ENCODE data around the gene TALDO1. TPM values are rescaled to one million over a fixed set of nuclear protein-coding genes. Genes with fewer than 3 reads are reported as not detected.

Gene TALDO1
- total and polyA plus RNA-seq, 10 donors: 108 to 292 (median 208) TPM

- Histone ChIP-seq H3K36me3 (no peaks in the 10 kb centered on the region), H3K9me3 (no peaks in the 10 kb centered on the region), H3K4me1 (peaks cover 38 to 88% (median 63%) of the 10 kb centered on the region in 6 donors), H3K27me3 (replicated peaks in 1 of 7) (peaks cover 0 to 87% (median 37%) of the 10 kb centered on the region in 7 donors), H3K27ac (no peak overlapping the region), H3K4me3 (peak overlapping the region in 1 of 8 donors; percentile 69)
- intact Hi-C loops (cut with DNase I; ENCODE audit: low total_unique reads): loop anchor here (5.0 to 10.0 kb wide), 2 partner anchors 63 to 170 kb away; no protein-coding TSS in a partner anchor
- TF ChIP-seq POLR2A (IDR thresholded peaks at IDR 0.05): no peak
- TF ChIP-seq POLR2AphosphoS5 (IDR thresholded peaks at IDR 0.05): no peak
- TF ChIP-seq, protein P1, sequence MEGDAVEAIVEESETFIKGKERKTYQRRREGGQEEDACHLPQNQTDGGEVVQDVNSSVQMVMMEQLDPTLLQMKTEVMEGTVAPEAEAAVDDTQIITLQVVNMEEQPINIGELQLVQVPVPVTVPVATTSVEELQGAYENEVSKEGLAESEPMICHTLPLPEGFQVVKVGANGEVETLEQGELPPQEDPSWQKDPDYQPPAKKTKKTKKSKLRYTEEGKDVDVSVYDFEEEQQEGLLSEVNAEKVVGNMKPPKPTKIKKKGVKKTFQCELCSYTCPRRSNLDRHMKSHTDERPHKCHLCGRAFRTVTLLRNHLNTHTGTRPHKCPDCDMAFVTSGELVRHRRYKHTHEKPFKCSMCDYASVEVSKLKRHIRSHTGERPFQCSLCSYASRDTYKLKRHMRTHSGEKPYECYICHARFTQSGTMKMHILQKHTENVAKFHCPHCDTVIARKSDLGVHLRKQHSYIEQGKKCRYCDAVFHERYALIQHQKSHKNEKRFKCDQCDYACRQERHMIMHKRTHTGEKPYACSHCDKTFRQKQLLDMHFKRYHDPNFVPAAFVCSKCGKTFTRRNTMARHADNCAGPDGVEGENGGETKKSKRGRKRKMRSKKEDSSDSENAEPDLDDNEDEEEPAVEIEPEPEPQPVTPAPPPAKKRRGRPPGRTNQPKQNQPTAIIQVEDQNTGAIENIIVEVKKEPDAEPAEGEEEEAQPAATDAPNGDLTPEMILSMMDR (IDR thresholded peaks at IDR 0.05 in 8 of 11, conservative IDR thresholded peaks at IDR 0.05 in 3 of 11): no peak
- DNase-seq: no peak
- 73 to 92% (median 83%) methylated on average over 12 to 18 of the region's 18 CpGs for whole genome bisulfite sequencing, 5 donors
These were observed 22.4 kb upstream of the TALDO1 start for GRCh38 chr11:724778-725386.

DNA sequence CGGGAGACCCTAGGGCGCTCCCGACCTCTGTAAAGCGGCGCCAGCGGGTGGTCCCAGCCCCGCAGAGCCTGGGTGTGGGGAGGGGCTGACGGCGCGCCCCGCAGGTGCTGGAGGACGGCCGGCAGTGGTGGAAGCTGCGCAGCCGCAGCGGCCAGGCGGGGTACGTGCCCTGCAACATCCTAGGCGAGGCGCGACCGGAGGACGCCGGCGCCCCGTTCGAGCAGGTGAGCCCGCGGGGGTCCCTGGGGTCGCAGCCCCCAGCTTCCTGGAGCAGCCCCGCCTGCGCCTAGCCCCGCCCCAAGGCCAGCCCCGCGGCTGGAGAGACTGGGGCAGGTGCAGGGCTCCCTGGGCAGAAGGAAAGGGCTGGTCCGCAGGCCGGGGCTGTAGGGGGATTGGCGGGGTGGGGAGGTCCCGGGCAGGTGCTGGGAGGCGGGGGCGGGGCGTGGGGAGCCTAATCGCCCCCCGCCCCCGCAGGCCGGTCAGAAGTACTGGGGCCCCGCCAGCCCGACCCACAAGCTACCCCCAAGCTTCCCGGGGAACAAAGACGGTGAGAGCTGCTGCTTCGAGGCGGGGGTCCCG lies 21.6 kb upstream of the TALDO1 start:
- Histone ChIP-seq H3K9me3 (no peaks in the 10 kb centered on the region), H3K36me3 (no peaks in the 10 kb centered on the region), H3K4me3 (peak overlapping the region; percentile 21 to 69 (median 37)), H3K27me3 (replicated peaks in 1 of 7) (peaks cover 0 to 79% (median 30%) of the 10 kb centered on the region in 7 donors), H3K4me1 (peaks cover 38 to 85% (median 57%) of the 10 kb centered on the region in 6 donors), H3K27ac (peak overlapping the region in 6 of 8 donors; percentile 20 to 73 (median 54))
- intact Hi-C loops (cut with DNase I; ENCODE audit: low total_unique reads): loop anchor here (10.0 kb wide), 1 partner anchor 171 kb away; no protein-coding TSS in a partner anchor
- peak; percentile 81 for DNase-seq
- TF ChIP-seq POLR2A (IDR thresholded peaks at IDR 0.05): no peak
- TF ChIP-seq POLR2AphosphoS5 (IDR thresholded peaks at IDR 0.05): peak in 1 of 3 donors; percentile 2
- 2 to 7% (median 2%) methylated on average over 28 to 53 of the region's 53 CpGs for WGBS, 5 donors

GRCh38 chr11:726278-727220 lies 20.7 kb upstream of the TALDO1 start:
- H3K27ac ChIP-seq: peak overlapping the region in 6 of 8 donors; percentile 20 to 73 (median 54)
- peak; percentile 94 for DNase-seq

More at GRCh38 chr11:726278-727220, 20.7 kb upstream of the TALDO1 start:
- WGBS, 5 donors: 10 to 42% (median 14%) methylated on average over 13 to 61 of the region's 61 CpGs
- Histone ChIP-seq H3K36me3 (no peaks in the 10 kb centered on the region), H3K4me1 (peaks cover 32 to 76% (median 49%) of the 10 kb centered on the region in 6 donors), H3K27me3 (replicated peaks in 1 of 7) (peaks cover 0 to 70% (median 22%) of the 10 kb centered on the region in 7 donors), H3K4me3 (peak overlapping the region; percentile 21 to 69 (median 37)), H3K9me3 (no peaks in the 10 kb centered on the region)
- intact Hi-C loops (cut with DNase I; ENCODE audit: low total_unique reads): loop anchor here (10.0 kb wide), 1 partner anchor 172 kb away; no protein-coding TSS in a partner anchor
- TF ChIP-seq POLR2AphosphoS5 (IDR thresholded peaks at IDR 0.05): peak; percentile 45 to 74 (median 60)
- no peak for TF ChIP-seq POLR2A (IDR thresholded peaks at IDR 0.05)
- TF ChIP-seq, protein P1 (IDR thresholded peaks at IDR 0.05 in 8 of 11, conservative IDR thresholded peaks at IDR 0.05 in 3 of 11): no peak

All from spleen (tissue), 11 donors.